HG03378 (cell line): Measurements from ENCODE around the gene GNG5.
"Not testable (repeated sequence)": the region's sequence is repeated elsewhere in the genome, so short reads cannot be mapped to it uniquely, and the experiment has no call there.

Source experiments
- ATAC-seq: cut with Tn5 transposase; IDR thresholded peaks from one replicate; pipeline ENCODE4 v1.9.1; 2021; ENCODE audit warnings: mild to moderate bottlenecking, moderate library complexity; ENCODE audit not compliant: unreplicated experiment

Gene GNG5

GRCh38 chr1:84506002-84506728 lies at the start of gene GNG5, which contains the start of gene SPATA1:
GNG5 (minus strand) TSS chr1:84506581; CDS start chr1:84506091, 490 bp downstream.
SPATA1 (plus strand) TSS chr1:84506386; CDS start chr1:84516360, 9,974 bp downstream.
- ATAC-seq, result peak; percentile 73

DNA sequence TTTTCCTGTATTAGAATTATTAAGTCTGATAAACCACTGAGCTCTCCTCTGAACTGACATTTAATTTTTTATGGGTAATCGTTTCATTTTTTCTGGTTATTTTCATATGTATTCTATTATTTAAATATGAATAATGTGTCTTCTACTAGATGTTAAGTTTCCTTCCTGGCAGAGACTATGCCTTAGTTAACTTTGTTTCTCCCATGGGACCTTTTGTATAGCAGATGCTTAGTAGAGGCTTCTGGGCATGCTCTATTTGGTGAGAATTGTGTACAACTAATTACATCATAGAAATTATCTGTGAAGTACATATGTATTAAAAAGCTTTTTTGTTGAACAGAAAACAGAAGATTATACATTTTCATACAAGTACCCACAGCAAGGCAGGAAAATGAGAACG lies 44.4 kb upstream of the GNG5 start:
- ATAC-seq, result no peak

- ATAC-seq, result no peak
Observed at GRCh38 chr1:84541679-84542078, 35.3 kb upstream of the GNG5 start.

DNA sequence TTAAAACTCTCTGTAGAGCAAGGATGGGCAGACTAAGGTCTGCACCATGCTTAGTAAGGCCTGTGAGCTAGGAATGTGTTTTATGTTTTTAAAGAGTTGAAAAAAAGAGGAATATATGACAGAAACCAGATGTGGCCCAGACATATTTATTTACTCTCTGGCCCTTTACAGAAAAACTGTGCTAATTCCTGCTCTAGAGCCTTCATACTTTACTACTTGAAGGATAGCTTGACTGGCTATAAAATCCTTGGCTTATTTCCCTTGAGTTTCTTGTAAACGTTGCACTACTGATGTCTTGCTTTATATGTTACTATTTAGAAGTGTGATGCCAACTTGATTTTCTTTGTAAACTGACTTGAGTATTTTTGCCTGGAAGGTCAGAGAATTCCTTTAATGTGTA lies 34.4 kb upstream of the GNG5 start:
- ATAC-seq, result no peak

DNA sequence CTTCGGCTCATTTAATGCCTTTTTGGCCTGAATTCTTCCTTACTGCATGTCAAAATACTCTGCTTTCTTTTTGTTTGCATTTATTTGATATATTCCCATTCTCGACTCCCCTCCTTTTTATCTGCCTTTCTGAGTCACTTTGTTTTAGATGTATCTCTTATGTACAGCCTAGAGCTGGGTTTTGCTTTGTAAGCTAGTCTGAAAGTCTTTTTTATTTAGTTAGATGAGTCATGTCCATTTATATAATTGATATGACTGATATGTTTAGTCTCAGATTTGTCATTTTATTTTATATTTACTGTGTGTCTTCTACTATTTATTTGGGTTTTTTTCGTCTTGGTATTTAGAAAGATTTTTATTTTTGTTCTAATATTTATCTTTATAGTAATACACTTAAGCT lies 33.6 kb upstream of the GNG5 start:
- no peak for ATAC-seq

DNA sequence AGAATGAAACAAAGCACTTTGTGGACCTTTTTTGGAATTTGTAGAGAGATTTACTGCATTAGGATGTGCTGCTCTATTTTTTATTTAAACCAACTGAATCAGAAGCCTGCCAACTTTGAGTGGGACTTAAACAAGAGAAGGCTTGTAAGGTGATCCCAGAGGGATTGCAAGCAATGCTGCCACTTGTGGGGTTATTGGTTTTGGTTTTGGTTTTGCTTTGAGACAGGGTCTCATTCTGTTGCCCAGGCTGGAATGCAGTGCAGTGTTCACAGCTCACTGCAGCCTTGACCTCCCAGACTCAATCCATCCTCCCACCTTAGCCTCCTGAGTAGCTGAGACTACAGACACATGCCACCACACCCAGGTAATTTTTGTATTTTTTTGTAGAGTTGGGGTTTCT lies 32.2 kb upstream of the GNG5 start:
- no peak for ATAC-seq

DNA sequence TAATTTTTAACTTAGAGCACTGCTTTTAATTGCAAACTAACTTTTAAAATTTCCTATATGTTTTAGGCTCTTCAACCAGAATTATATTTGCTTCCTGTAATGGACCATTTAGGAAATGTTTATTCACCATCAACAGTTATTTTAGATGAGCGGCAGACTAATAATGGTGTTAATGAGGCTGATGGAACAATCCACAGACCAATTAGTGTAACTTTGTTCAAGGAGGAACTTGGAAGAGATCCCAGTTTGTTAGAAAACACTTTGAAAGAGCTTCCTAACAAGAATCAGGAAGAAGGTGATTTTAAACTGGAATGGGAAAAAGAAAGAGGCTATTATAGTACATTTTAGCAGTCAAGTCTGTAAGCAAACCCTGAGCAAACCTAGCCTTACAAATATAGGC lies 19.4 kb upstream of the GNG5 start:
- no peak for ATAC-seq

DNA sequence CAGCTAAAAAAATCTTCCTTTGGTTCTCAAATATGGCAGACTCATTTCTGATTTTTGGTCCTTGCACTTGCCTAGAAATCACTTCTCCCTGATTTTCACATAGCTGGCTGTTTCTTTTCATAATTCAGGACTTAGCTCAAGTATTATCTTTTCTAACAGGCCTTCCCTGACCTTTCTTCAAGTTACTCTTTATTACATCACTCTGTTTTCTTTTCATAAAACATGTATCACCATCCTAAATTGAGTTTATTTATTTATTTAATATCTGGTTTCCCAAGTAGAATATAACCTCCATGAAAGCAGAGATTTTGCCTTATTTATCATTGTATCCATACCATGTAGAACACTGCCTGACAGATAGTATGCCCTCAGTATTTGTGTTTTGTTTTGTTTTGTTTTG lies 18.2 kb upstream of the GNG5 start:
- no peak for ATAC-seq

DNA sequence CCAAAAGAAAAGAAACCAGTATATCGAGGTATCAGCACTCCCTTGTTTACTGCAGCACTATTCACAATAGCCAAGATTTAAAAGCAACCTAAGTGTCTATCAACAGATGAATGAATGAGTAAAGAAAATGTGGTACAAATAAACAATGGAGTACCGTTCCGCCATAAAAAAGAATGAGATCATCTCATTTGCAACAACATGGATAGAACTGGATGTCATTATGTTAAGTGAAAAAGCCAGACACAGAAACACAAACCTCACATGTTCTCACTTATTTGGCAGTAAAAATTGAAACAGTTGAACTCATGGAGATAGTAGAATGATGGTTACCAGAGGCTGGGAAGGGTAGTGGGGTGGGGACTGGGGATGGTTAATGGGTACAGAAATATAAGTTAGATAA lies 4.3 kb upstream of the GNG5 start:
- ATAC-seq, result no peak

- no peak for ATAC-seq
Observed at GRCh38 chr1:84510165-84510564, 3.8 kb upstream of the GNG5 start.

DNA sequence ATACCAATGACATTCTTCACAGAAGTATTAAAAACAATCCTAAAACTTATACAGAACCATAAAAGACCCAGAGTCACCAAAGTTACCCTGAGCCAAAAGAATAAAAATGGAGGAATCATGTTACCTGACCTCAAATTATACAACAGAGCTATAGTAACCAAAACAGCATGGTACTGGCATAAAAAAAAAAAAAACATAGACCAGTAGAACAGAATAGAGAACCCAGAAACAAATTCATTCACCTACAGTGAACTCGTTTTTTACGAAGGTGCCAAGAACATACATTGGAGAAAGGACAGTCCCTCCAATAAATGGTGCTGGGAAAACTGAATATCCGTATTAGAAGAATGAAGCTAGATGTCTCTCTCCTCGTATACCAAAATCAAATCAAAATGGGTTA lies 2.6 kb upstream of the GNG5 start:
- no peak for ATAC-seq

DNA sequence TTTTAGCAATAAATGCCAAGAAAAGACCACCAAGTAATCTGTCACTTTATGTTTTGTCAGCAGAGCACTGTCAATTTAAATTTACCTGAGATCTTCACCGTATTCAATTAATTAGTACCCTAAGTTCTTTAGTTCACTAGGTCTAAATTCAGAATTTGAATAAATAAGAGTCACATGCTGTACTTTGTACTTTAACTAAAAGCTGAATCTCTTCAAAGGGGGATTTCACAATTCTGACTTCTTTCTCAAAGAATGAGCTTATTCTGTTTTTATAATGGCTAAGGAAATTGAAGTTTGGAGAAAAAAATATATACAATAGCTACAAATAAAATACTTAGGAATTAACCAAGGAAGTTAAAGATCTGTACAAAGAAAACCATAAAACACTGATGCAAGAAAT lies 2.1 kb upstream of the GNG5 start:
- no peak for ATAC-seq

DNA sequence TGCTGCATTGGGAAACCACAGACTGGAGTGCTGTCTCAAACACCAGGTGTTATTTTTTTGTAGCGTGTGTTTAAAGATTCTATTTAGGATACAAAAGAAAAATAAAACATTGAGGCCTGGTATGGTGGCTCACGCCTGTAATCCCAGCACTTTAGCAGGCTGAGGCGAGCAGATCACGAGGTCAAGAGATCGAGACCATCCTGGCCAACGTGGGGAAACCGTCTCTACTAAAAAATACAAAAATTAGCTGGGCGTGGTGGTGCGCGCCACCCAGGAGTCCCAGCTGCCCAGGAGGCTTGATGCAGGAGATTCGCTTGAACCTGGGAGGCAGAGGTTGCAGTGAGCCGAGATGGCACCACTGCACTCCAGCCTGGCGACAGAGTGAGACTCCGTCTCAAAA lies 1.5 kb upstream of the GNG5 start:
- ATAC-seq, result not testable (repeated sequence)

- no peak for ATAC-seq
Observed at GRCh38 chr1:84506729-84507453, 510 bp upstream of the GNG5 start.

DNA sequence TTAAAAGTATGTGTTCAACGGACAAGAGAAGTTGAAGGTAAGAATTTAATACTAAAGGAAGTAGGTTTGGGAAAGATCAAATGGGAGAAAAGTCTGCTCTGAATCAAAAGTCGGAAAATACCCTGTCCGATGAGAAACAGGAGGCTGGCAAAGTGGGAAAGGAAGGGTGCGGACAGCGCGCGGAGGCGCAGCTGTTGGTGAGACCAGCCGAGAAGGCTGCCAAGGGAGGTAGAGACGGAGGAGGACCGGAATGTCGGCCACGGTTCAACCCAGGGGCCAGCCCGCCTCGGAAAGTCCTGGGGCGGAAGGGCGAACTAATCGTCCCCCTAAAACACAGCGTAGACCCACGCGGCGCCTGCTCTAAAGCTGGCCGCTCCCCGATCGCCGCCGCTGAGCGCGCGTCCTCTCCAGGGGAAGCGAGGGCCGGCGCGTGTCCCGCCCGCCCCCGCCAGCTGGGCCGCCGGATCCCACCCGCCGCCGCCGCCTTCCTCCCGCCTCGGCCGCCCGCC lies 834 bp downstream of the GNG5 start:
- ATAC-seq, result peak; percentile 33

- ATAC-seq, result no peak
Observed at GRCh38 chr1:84504580-84505492, 1.5 kb downstream of the GNG5 start.

GRCh38 chr1:84502927-84503326 lies 3.5 kb downstream of the GNG5 start:
- no peak for ATAC-seq

- no peak for ATAC-seq
Observed at GRCh38 chr1:84497631-84498275, 8.6 kb downstream of the GNG5 start.

- ATAC-seq, result no peak
Observed at GRCh38 chr1:84496498-84496897, 9.9 kb downstream of the GNG5 start.

DNA sequence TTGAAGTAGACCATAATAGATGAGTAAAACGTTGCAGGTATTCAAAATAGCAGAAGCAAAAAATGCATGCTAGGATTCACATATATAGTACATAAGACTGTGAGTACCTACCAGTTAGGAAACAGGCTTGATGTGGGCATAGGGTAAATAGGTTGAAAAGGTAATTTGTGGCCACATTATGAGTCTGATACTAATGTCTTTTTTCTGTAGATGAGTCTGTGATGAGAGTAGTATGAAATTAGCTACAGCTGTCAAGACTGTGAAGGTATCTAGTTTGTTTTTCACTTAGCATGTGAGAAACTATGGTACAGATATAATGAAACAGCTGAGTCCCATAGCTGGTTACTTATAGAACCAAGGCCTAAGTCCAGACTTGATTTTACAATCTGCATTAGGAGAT lies 12.6 kb downstream of the GNG5 start:
- no peak for ATAC-seq

DNA sequence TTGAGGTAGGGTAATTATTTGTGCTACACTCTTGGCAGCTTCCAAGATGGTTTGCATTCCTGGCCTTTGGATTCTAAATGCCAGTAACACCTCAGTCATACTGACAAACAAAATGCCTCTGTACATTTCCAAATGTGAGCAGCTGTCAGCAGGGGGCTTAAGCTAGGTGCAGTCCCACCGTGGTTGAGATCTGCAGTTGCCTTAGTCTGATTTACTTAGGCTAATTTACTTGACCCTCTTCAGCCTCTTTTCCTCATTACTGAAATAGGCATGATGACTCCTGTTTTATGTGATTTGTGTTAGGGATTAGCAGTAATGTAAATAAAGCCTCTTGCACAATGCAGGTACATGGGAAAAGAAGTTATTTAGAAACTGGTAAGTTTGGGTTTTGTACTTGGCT lies 13.7 kb downstream of the GNG5 start:
- no peak for ATAC-seq
